ENCODE measurements around the gene MMP25.
"Not testable (repeated sequence)": the region's sequence is repeated elsewhere in the genome, so short reads cannot be mapped to it uniquely, and the experiment has no call there.

Gene MMP25

GRCh38 chr16:3069146-3069545 lies 22.8 kb downstream of the MMP25 start:
- H2AFZ ChIP-seq (ENCODE audit: low read depth, low read length); H3K9me3 ChIP-seq (ENCODE audit: low read length): not testable (repeated sequence)

DNA sequence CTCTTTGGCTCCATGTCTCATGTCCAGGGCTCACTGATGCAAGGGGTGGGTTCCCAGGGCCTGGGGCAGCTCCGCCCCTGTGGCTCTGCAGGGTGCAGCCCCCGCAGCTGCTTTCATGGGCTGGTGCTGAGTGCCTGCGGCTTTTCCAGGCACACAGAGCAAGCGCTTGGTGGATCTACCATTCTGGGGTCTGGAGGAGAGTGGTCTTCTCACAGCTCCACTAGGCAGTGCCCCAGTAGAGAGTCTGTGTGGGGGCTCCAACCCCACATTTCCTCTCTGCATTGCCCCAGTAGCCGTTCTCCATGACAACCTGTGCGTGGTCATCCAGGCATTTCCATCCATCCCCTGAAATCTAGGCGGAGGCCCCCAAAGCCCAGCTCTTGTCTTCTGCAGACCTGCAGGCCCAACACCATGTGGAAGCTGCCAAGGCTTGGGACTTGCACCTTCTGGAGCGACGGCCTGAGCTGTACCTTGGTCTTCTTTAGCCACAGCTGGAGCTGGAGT lies 24.3 kb downstream of the MMP25 start:
- no peak overlapping the region for H3K4me3 ChIP-seq (ENCODE audit: low read length)
- no peaks in the 10 kb centered on the region for H3K36me3 ChIP-seq (ENCODE audit: insufficient read depth, low read length)
- H3K9me3 ChIP-seq (ENCODE audit: low read length), result no peaks in the 10 kb centered on the region
- no peaks in the 10 kb centered on the region for H3K4me1 ChIP-seq (ENCODE audit: insufficient read depth, low read length)
- H2AFZ ChIP-seq (ENCODE audit: low read depth, low read length), result no peak overlapping the region
- H3K27me3 ChIP-seq (ENCODE audit: insufficient read depth, low read length), result peaks cover 7% of the 10 kb centered on the region

More at GRCh38 chr16:3069146-3069545, 22.8 kb downstream of the MMP25 start:
- H3K36me3 ChIP-seq (ENCODE audit: insufficient read depth, low read length); H3K4me3 ChIP-seq (ENCODE audit: low read length); H3K4me1 ChIP-seq (ENCODE audit: insufficient read depth, low read length); H3K27me3 ChIP-seq (ENCODE audit: insufficient read depth, low read length): not testable (repeated sequence)

DNA sequence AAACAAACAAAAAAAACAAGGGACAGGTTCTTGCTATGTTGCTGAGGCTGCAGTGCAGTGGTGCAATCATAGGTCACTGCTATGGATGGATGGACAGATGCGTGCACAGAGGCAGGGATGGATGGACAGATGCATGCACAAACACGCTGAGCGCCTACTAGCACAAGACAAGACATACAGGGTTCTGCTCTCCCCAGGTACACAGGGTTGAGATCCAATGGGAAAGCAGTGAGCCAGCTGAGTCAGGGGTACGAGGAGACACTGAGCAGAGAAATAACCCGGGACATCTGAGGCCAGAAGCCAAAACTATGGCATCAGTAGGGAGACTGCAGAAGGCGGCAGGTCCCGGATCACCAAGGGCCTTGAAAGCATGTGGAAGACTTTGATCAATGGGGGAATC lies 25.3 kb downstream of the MMP25 start:
- no peaks in the 10 kb centered on the region for H3K4me1 ChIP-seq (ENCODE audit: insufficient read depth, low read length)
- H2AFZ ChIP-seq (ENCODE audit: low read depth, low read length), result no peak overlapping the region
- H3K4me3 ChIP-seq (ENCODE audit: low read length), result no peak overlapping the region
- H3K9me3 ChIP-seq (ENCODE audit: low read length), result no peaks in the 10 kb centered on the region
- no peaks in the 10 kb centered on the region for H3K36me3 ChIP-seq (ENCODE audit: insufficient read depth, low read length)
- H3K27me3 ChIP-seq (ENCODE audit: insufficient read depth, low read length), result peaks cover 12% of the 10 kb centered on the region

DNA sequence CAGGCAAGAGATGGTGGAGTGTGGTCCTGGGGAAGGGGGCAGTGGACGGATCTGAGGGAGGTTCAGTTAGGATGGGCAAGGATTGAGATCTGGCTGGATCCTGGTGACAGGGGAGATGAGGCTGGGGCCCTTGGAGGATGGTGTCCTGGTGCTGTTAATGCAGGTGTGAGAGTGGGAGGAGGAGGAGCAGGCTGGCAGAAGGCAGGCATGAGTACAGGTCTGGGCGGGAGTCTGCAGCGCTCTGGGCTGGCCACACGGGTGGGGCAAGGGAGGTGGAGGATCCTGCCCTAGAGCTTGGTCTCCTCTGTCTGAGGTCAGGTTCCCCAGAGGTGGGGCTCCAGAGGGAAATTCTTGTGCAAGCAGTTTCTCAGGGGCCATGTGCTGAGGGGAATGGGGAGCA lies 25.8 kb downstream of the MMP25 start:
- not testable (repeated sequence) for H3K4me1 ChIP-seq (ENCODE audit: insufficient read depth, low read length); H3K9me3 ChIP-seq (ENCODE audit: low read length); H3K4me3 ChIP-seq (ENCODE audit: low read length); H3K36me3 ChIP-seq (ENCODE audit: insufficient read depth, low read length); H2AFZ ChIP-seq (ENCODE audit: low read depth, low read length)
- H3K27me3 ChIP-seq (ENCODE audit: insufficient read depth, low read length), result peaks cover 13% of the 10 kb centered on the region

- not testable (repeated sequence) for H3K4me1 ChIP-seq (ENCODE audit: insufficient read depth, low read length); H3K9me3 ChIP-seq (ENCODE audit: low read length); H2AFZ ChIP-seq (ENCODE audit: low read depth, low read length); H3K4me3 ChIP-seq (ENCODE audit: low read length); H3K36me3 ChIP-seq (ENCODE audit: insufficient read depth, low read length)
- H3K27me3 ChIP-seq (ENCODE audit: insufficient read depth, low read length), result peaks cover 15% of the 10 kb centered on the region
These were observed 26.4 kb downstream of the MMP25 start for GRCh38 chr16:3072576-3073263.

DNA sequence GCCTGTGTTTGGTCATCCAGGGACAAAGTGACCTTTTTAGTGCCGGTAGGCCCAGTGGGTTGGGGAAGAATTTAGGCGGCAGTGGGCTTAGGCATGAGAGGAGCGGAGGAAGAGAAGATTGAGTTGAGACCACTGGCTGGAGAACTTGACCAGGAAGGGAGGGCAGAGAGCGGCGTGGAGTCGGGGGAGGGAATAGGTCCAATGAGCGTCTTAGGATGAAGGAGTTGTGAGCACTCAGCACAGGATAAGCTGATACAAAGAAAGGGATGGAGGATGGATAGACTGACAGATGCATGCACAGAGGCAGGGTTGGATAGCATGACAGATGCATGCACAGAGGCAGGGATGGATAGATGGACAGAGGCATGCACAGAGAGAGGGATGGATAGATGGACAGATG lies 27.1 kb downstream of the MMP25 start:
- H3K9me3 ChIP-seq (ENCODE audit: low read length), result no peaks in the 10 kb centered on the region
- no peak overlapping the region for H3K4me3 ChIP-seq (ENCODE audit: low read length)
- H2AFZ ChIP-seq (ENCODE audit: low read depth, low read length), result no peak overlapping the region
- H3K36me3 ChIP-seq (ENCODE audit: insufficient read depth, low read length), result no peaks in the 10 kb centered on the region
- no peaks in the 10 kb centered on the region for H3K4me1 ChIP-seq (ENCODE audit: insufficient read depth, low read length)
- H3K27me3 ChIP-seq (ENCODE audit: insufficient read depth, low read length), result peaks cover 15% of the 10 kb centered on the region

DNA sequence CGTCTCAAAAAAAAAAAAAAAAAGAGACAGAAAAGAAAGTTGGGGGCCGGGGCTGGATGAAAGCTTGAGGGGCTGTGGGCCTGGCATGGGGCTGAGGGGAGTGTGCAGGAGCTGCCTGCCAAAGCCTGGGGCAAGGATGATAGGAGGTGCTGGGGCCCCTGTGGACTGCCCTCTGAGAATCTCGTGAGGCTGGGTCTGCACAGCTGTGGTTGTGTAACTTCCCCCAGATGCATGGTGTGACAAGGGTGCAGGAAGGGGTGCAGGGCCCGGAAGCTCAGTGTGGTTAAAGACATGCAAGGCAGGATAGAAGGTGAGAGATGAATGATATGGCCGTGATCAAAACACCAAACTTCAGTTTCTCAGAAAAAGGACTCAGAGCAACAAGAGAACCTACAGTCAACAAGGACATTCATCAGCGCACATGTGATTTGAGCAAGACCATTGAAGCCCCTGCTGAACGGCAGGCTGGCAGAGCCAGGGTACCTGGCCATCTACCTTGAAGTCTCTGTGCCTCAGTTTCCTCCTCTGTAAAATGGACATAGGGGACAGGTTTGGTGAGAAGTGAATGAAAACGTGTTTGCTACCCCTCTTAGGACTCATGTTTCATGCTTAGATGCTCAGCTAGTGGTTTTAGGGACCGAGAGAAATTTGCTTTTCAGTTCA lies 28.6 kb downstream of the MMP25 start:
- H2AFZ ChIP-seq (ENCODE audit: low read depth, low read length), result no peak overlapping the region
- H3K36me3 ChIP-seq (ENCODE audit: insufficient read depth, low read length), result no peaks in the 10 kb centered on the region
- no peaks in the 10 kb centered on the region for H3K9me3 ChIP-seq (ENCODE audit: low read length)
- H3K4me3 ChIP-seq (ENCODE audit: low read length), result no peak overlapping the region
- H3K4me1 ChIP-seq (ENCODE audit: insufficient read depth, low read length), result no peaks in the 10 kb centered on the region
- peaks cover 13% of the 10 kb centered on the region for H3K27me3 ChIP-seq (ENCODE audit: insufficient read depth, low read length)

- no peaks in the 10 kb centered on the region for H3K36me3 ChIP-seq (ENCODE audit: insufficient read depth, low read length)
- H2AFZ ChIP-seq (ENCODE audit: low read depth, low read length), result no peak overlapping the region
- H3K4me1 ChIP-seq (ENCODE audit: insufficient read depth, low read length), result no peaks in the 10 kb centered on the region
- H3K9me3 ChIP-seq (ENCODE audit: low read length), result no peaks in the 10 kb centered on the region
- H3K4me3 ChIP-seq (ENCODE audit: low read length), result no peak overlapping the region
- H3K27me3 ChIP-seq (ENCODE audit: insufficient read depth, low read length), result peaks cover 13% of the 10 kb centered on the region
These were observed 29.2 kb downstream of the MMP25 start for GRCh38 chr16:3075523-3075915.

DNA sequence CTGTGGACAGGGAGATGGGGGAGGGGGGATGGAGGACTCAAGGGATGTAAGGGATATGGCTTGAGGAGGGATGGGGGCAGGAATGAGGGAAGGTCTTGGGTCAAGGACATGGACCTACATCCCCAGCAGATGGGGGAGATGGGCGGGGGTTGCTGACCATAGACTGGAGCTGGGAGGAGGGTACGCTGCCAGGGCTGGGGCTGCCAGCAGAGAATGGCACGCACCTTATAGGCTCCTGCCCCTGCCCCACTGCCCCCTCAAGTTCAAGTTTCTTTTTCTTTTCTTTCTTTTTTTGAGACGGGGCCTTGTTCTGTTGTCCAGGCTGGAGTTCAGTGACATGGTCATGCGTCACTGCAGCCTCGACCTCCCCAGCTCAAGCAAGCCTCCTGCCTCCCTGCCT lies 29.6 kb downstream of the MMP25 start:
- H3K4me1 ChIP-seq (ENCODE audit: insufficient read depth, low read length); H3K4me3 ChIP-seq (ENCODE audit: low read length): not testable (repeated sequence)
- peaks cover 11% of the 10 kb centered on the region for H3K27me3 ChIP-seq (ENCODE audit: insufficient read depth, low read length)

DNA sequence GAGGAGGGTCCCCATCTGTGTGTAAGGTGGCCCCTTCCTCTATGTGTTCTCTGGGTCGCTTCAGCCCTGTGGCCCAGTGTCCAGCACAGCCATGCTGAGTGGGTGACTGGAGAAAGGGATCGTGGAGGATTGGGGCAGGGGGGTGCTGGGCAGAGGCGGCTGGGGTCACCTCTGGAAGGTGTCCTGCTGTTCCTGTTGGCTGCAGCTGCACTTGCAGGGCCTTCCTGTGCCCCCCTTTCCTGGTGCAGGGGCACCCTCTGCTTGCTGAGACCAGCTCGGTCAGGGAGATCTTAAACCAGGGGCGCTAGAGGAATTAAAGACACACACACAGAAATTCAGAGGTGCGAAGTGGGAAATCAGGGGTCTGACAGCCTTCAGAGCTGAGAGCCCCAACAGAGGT lies 30.2 kb downstream of the MMP25 start:
- Histone ChIP-seq H3K4me3 (ENCODE audit: low read length) (no peak overlapping the region), H3K9me3 (ENCODE audit: low read length) (no peaks in the 10 kb centered on the region), H3K4me1 (ENCODE audit: insufficient read depth, low read length) (no peaks in the 10 kb centered on the region), H2AFZ (ENCODE audit: low read depth, low read length) (no peak overlapping the region), H3K27me3 (ENCODE audit: insufficient read depth, low read length) (peaks cover 13% of the 10 kb centered on the region), H3K36me3 (ENCODE audit: insufficient read depth, low read length) (no peaks in the 10 kb centered on the region)

More for the DNA sequence above, 29.6 kb downstream of the MMP25 start:
- not testable (repeated sequence) for H2AFZ ChIP-seq (ENCODE audit: low read depth, low read length); H3K9me3 ChIP-seq (ENCODE audit: low read length); H3K36me3 ChIP-seq (ENCODE audit: insufficient read depth, low read length)

- Histone ChIP-seq H3K36me3 (ENCODE audit: insufficient read depth, low read length) (no peaks in the 10 kb centered on the region), H3K4me3 (ENCODE audit: low read length) (no peak overlapping the region), H3K27me3 (ENCODE audit: insufficient read depth, low read length) (peaks cover 13% of the 10 kb centered on the region), H2AFZ (ENCODE audit: low read depth, low read length) (no peak overlapping the region), H3K9me3 (ENCODE audit: low read length) (no peaks in the 10 kb centered on the region), H3K4me1 (ENCODE audit: insufficient read depth, low read length) (peaks cover 3% of the 10 kb centered on the region)
These were observed 33.7 kb downstream of the MMP25 start for GRCh38 chr16:3080024-3080423.

DNA sequence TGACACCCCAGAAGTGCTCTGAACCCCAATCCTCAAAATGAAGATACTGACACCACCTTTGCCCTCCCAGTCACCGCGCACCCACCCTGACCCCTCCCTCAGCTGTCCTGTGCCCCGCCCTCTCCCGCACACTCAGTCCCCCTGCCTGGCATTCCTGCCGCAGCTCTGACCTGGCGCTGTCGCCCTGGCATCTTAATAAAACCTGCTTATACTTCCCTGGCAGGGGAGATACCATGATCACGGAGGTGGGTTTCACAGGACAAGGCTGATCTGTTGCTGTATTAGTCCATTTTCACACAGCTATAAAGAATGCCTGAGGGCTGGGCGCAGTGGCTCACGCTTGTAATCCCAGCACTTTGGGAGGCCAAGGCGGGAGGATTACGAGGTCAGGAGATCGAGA lies 35.6 kb downstream of the MMP25 start:
- H3K27me3 ChIP-seq (ENCODE audit: insufficient read depth, low read length); H2AFZ ChIP-seq (ENCODE audit: low read depth, low read length); H3K4me3 ChIP-seq (ENCODE audit: low read length); H3K4me1 ChIP-seq (ENCODE audit: insufficient read depth, low read length); H3K36me3 ChIP-seq (ENCODE audit: insufficient read depth, low read length); H3K9me3 ChIP-seq (ENCODE audit: low read length): not testable (repeated sequence)

DNA sequence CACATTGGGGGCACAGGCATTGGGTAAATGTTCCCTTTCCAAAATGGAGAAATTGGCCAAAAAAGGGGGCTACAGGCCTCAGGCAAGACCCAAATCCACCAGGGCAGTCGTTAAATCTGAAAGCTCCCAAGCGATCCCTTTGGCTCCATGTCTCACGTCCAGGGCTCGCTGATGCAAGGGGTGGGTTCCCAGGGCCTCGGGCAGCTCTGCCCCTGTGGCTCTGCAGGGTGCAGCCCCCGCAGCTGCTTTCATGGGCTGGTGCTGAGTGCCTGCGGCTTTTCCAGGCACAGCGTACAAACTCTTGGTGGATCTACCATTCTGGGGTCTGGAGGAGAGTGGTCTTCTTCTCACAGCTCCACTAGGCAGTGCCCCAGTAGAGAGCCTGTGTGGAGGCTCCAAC lies 37.0 kb downstream of the MMP25 start:
- H3K27me3 ChIP-seq (ENCODE audit: insufficient read depth, low read length); H3K4me3 ChIP-seq (ENCODE audit: low read length); H2AFZ ChIP-seq (ENCODE audit: low read depth, low read length); H3K9me3 ChIP-seq (ENCODE audit: low read length); H3K36me3 ChIP-seq (ENCODE audit: insufficient read depth, low read length): not testable (repeated sequence)
- peaks cover 19% of the 10 kb centered on the region for H3K4me1 ChIP-seq (ENCODE audit: insufficient read depth, low read length)

- Histone ChIP-seq H2AFZ (ENCODE audit: low read depth, low read length) (no peak overlapping the region), H3K9me3 (ENCODE audit: low read length) (no peaks in the 10 kb centered on the region), H3K4me3 (ENCODE audit: low read length) (no peak overlapping the region), H3K27me3 (ENCODE audit: insufficient read depth, low read length) (peaks cover 2% of the 10 kb centered on the region), H3K4me1 (ENCODE audit: insufficient read depth, low read length) (peaks cover 19% of the 10 kb centered on the region), H3K36me3 (ENCODE audit: insufficient read depth, low read length) (no peaks in the 10 kb centered on the region)
These were observed 38.1 kb downstream of the MMP25 start for GRCh38 chr16:3084491-3084890.
